ENCODE results near the gene TNPO1.

GRCh38 chr5:72882989-72883388 lies 66.5 kb downstream of the TNPO1 start:
- TF ChIP-seq CTCF (IDR thresholded peaks at IDR 0.05) (no peak), POLR2AphosphoS5 (IDR thresholded peaks at IDR 0.05) (no peak), POLR2A (IDR thresholded peaks at IDR 0.05) (no peak), EP300 (IDR thresholded peaks at IDR 0.05) (no peak)
